ENCODE data around the gene HSPBP1.

HSPBP1 gene

GRCh38 chr19:55216461-55217198 lies 63.3 kb downstream of the HSPBP1 start:
- DNase-seq (ENCODE audit: low spot score), result peak; percentile 50

GRCh38 chr19:55213547-55213946 lies 66.4 kb downstream of the HSPBP1 start:
- no peak for DNase-seq (ENCODE audit: low spot score)

GRCh38 chr19:55212447-55212846 lies 67.5 kb downstream of the HSPBP1 start:
- peak; percentile 71 for DNase-seq (ENCODE audit: low spot score)

Data from hematopoietic multipotent progenitor cell treated with erythropoietin and hydrocortisone succinate and interleukin-3 and kit ligand, for 17 days (in vitro differentiated cells).